A673 (cell line): ENCODE data around the gene ACADL. TPM values are rescaled to one million over a fixed set of nuclear protein-coding genes. Genes with fewer than 3 reads are reported as not detected.

Experiments
- BruUV-seq: library from RNA; stranded (reverse); fragments of 400-500 nt; replicated peaks from 2 replicates; lab custom pipeline; 2021; lab: Mats Ljungman, UMichigan
- CTCF ChIA-PET: fragments of 300-600 bp; sonication (Branson Sonifier 250); formaldehyde crosslinking; loops from one replicate; lab custom pipeline; 2022; ENCODE audit warnings: antibody characterized with exemption; lab: Charles Lee
- POLR2A ChIA-PET: fragments of 300-600 bp; sonication (Branson Sonifier 250); formaldehyde crosslinking; loops from one replicate; lab custom pipeline; 2022; ENCODE audit warnings: antibody characterized with exemption; ENCODE audit not compliant: low non-redundant PET; lab: Charles Lee
- DNase-seq: peaks from one replicate; pipeline ENCODE4 v3.0.0-alpha.2; 2015; ENCODE audit warnings: low spot score
- H3K27ac ChIP-seq: fragments of 200-600 bp; sonication (generic); 2 replicates; pipeline ENCODE4 v1.5.1; 2016; ENCODE audit warnings: mixed run types, low read depth, mild to moderate bottlenecking, mixed read lengths, antibody characterized with exemption, low read length; ENCODE audit not compliant: poor library complexity, severe bottlenecking
- H3K27me3 ChIP-seq: fragments of 200-600 bp; sonication (generic); replicated peaks from 2 replicates; pipeline ENCODE4 v1.6.1; 2017; ENCODE audit warnings: mixed run types, low read depth, mild to moderate bottlenecking, mixed read lengths, antibody characterized with exemption, low read length; ENCODE audit not compliant: insufficient read depth, poor library complexity
- H3K36me3 ChIP-seq: fragments of 200-600 bp; sonication (generic); 2 replicates; pipeline ENCODE4 v1.6.1; 2016; ENCODE audit warnings: mixed run types, mild to moderate bottlenecking, mixed read lengths, antibody characterized with exemption, low read length; ENCODE audit not compliant: insufficient read depth, poor library complexity, severe bottlenecking
- H3K4me1 ChIP-seq: fragments of 200-600 bp; sonication (generic); 2 replicates; pipeline ENCODE4 v1.6.1; 2017; ENCODE audit warnings: mixed run types, mild to moderate bottlenecking, mixed read lengths, antibody characterized with exemption, low read length; ENCODE audit not compliant: insufficient read depth, poor library complexity, severe bottlenecking
- H3K4me3 ChIP-seq: fragments of 200-600 bp; sonication (generic); 2 replicates; pipeline ENCODE4 v1.5.1; 2016; ENCODE audit warnings: low read depth, mixed run types, mild to moderate bottlenecking, mixed read lengths, low read length; ENCODE audit not compliant: poor library complexity, severe bottlenecking
- H3K9me3 ChIP-seq: fragments of 200-600 bp; sonication (generic); 2 replicates; pipeline ENCODE4 v1.6.1; 2016; ENCODE audit warnings: mixed run types, low read depth, mild to moderate bottlenecking, mixed read lengths, antibody characterized with exemption, low read length; ENCODE audit not compliant: poor library complexity, severe bottlenecking
- EZH2 ChIP-seq: fragments of 200-600 bp; sonication (generic); IDR thresholded peaks from 2 replicates; pipeline ENCODE4 v1.6.1; 2017; ENCODE audit warnings: borderline replicate concordance, low read depth, mild to moderate bottlenecking, mixed read lengths, antibody characterized with exemption, low read length; ENCODE audit not compliant: poor library complexity, severe bottlenecking
- intact Hi-C: fragments of 100-400 bp; cut with micrococcal nuclease; formaldehyde crosslinking; loops from one replicate; pipeline ENCODE4 v1.10.0; 2022; ENCODE audit not compliant: unreplicated experiment
- total RNA-seq: library from RNA; stranded (reverse); gene quantifications from 2 replicates; pipeline ENCODE4 v1.2.3, GENCODE V29; 2021
- TF ChIP-seq, protein P1 (sequence below): fragments of 300-800, 200-600 bp; sonication (generic); conservative IDR thresholded peaks from 2 replicates; pipeline ENCODE4 v1.5.1; 2017; ENCODE audit warnings: low read depth, mild to moderate bottlenecking, antibody characterized with exemption, low read length, moderate library complexity, mixed read lengths

ACADL gene
- total RNA-seq, 1 experiment from 2014 or later: not detected

GRCh38 chr2:210263841-210264240, 38.6 kb upstream of the ACADL start:
- Histone ChIP-seq H3K4me1 (no peaks in the 10 kb centered on the region), H3K9me3 (no peaks in the 10 kb centered on the region), H3K36me3 (no peaks in the 10 kb centered on the region), H3K4me3 (no peak overlapping the region), H3K27me3 (peaks cover 3% of the 10 kb centered on the region), H3K27ac (no peak overlapping the region)
- BruUV-seq: no TSS peak
- intact Hi-C loops: no loop called here
- TF ChIP-seq EZH2: no peak
- TF ChIP-seq, protein P1, sequence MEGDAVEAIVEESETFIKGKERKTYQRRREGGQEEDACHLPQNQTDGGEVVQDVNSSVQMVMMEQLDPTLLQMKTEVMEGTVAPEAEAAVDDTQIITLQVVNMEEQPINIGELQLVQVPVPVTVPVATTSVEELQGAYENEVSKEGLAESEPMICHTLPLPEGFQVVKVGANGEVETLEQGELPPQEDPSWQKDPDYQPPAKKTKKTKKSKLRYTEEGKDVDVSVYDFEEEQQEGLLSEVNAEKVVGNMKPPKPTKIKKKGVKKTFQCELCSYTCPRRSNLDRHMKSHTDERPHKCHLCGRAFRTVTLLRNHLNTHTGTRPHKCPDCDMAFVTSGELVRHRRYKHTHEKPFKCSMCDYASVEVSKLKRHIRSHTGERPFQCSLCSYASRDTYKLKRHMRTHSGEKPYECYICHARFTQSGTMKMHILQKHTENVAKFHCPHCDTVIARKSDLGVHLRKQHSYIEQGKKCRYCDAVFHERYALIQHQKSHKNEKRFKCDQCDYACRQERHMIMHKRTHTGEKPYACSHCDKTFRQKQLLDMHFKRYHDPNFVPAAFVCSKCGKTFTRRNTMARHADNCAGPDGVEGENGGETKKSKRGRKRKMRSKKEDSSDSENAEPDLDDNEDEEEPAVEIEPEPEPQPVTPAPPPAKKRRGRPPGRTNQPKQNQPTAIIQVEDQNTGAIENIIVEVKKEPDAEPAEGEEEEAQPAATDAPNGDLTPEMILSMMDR: no peak
- ChIA-PET CTCF (no interaction called here), POLR2A (no interaction called here)
- DNase-seq: no peak

GRCh38 chr2:210262036-210262435, 36.8 kb upstream of the ACADL start:
- Histone ChIP-seq H3K4me1 (no peaks in the 10 kb centered on the region), H3K27ac (no peak overlapping the region), H3K9me3 (no peaks in the 10 kb centered on the region), H3K36me3 (no peaks in the 10 kb centered on the region), H3K27me3 (no peaks in the 10 kb centered on the region), H3K4me3 (no peak overlapping the region)
- CTCF ChIA-PET: no interaction called here
- TF ChIP-seq EZH2: no peak
- no peak for DNase-seq
- intact Hi-C loops: no loop called here
- no TSS peak for BruUV-seq
- POLR2A ChIA-PET: no interaction called here

- DNase-seq: no peak
- Histone ChIP-seq H3K36me3 (no peaks in the 10 kb centered on the region), H3K4me1 (no peaks in the 10 kb centered on the region), H3K9me3 (no peaks in the 10 kb centered on the region), H3K4me3 (no peak overlapping the region), H3K27me3 (no peaks in the 10 kb centered on the region), H3K27ac (no peak overlapping the region)
- intact Hi-C loops: no loop called here
- no TSS peak for BruUV-seq
- TF ChIP-seq, protein P1: no peak
- TF ChIP-seq EZH2: no peak
- POLR2A ChIA-PET: no interaction called here
- CTCF ChIA-PET: no interaction called here
These were observed 34.4 kb upstream of the ACADL start for GRCh38 chr2:210259687-210260086.

- peaks cover 4% of the 10 kb centered on the region for H3K4me1 ChIP-seq
- intact Hi-C loops: no loop called here
- ChIA-PET POLR2A (no interaction called here), CTCF (no interaction called here)
- TF ChIP-seq, protein P1: no peak
- no peak for TF ChIP-seq EZH2
- no peaks in the 10 kb centered on the region for H3K9me3 ChIP-seq
- no peak overlapping the region for H3K27ac ChIP-seq
- H3K36me3 ChIP-seq: no peaks in the 10 kb centered on the region
- no peaks in the 10 kb centered on the region for H3K27me3 ChIP-seq
- no peak for DNase-seq
- no peak overlapping the region for H3K4me3 ChIP-seq
- BruUV-seq: no TSS peak
These were observed 27.7 kb upstream of the ACADL start for GRCh38 chr2:210252699-210253606.
